Uterus (tissue), 4 donors: ENCODE results near the gene AKNA. TPM values are rescaled to one million over a fixed set of nuclear protein-coding genes. Genes with fewer than 3 reads are reported as not detected.

Experiments
- DNase-seq, 2 donors: peaks; one replicate each; pipeline ENCODE4 v3.0.0-alpha.2; 2019 to 2020
- H3K27ac ChIP-seq, 2 donors: fragments of 200-600 bp; sonication (generic); 1 replicate in 1 of 2; 2 replicates in 1 of 2; pipeline ENCODE4 v1.5.1; 2016 to 2018
- H3K27me3 ChIP-seq, 2 donors: fragments of 200-600 bp; sonication (generic); one replicate each; pipeline ENCODE4 v1.5.1; 2018 to 2019; ENCODE audit warnings: control low read depth in 1 of 2
- H3K36me3 ChIP-seq, 2 donors: fragments of 200-600 bp; sonication (generic); one replicate each; pipeline ENCODE4 v1.5.1; 2019; ENCODE audit warnings: control low read depth in 1 of 2
- H3K4me1 ChIP-seq, 2 donors: fragments of 200-600 bp; sonication (generic); one replicate each; pipeline ENCODE4 v1.5.1; 2018 to 2019; ENCODE audit warnings: control low read depth in 1 of 2
- H3K4me3 ChIP-seq, 2 donors: fragments of 200-600 bp; sonication (generic); 1 replicate in 1 of 2; 2 replicates in 1 of 2; pipeline ENCODE4 v1.5.1; 2018 to 2019; ENCODE audit warnings: mild to moderate bottlenecking in 1 of 2
- H3K9me3 ChIP-seq, 2 donors: fragments of 200-600 bp; sonication (generic); one replicate each; pipeline ENCODE4 v1.5.1; 2019; ENCODE audit warnings: control low read depth in 1 of 2
- CTCF ChIP-seq, 4 experiments: fragments of 200-600 bp in 2 of 4; fragments of 450-650 bp in 2 of 4; sonication (generic) in 2 of 4; IDR thresholded peaks; one replicate each; pipeline ENCODE4 v1.5.1; 2016 to 2019; ENCODE audit warnings: antibody characterized with exemption in 4 of 4, mild to moderate bottlenecking in 2 of 4, moderate library complexity in 1 of 4
- POLR2A ChIP-seq, 2 donors: fragments of 450-650 bp; IDR thresholded peaks; one replicate each; pipeline ENCODE4 v1.6.1; 2016; ENCODE audit warnings: antibody characterized with exemption in 2 of 2, mild to moderate bottlenecking in 1 of 2, moderate library complexity in 1 of 2
- intact Hi-C: fragments of 100-400 bp; cut with DNase I; formaldehyde crosslinking; loops from one replicate; pipeline ENCODE4 v1.15.1; 2023; ENCODE audit warnings: low total_unique reads
- total RNA-seq, 4 donors: library from RNA; depleted of rRNA in 3 of 4; stranded (reverse); fragments of >200 nt in 3 of 4; gene quantifications; one replicate each; pipeline versions ENCODE4 v1.1.0 to v1.2.4, GENCODE V29; 2014 to 2023
- donor health status: DM: yes; HTN: yes; CAD: no.

The AKNA gene
- total RNA-seq, 4 donors from 2014 or later: 24.1 to 123 (median 34.3) TPM

GRCh38 chr9:114309096-114309495 lies 78.7 kb downstream of the AKNA start:
- Histone ChIP-seq H3K36me3 (no peaks in the 10 kb centered on the region), H3K27ac (no peak overlapping the region), H3K27me3 (no peaks in the 10 kb centered on the region), H3K9me3 (no peaks in the 10 kb centered on the region), H3K4me3 (no peak overlapping the region), H3K4me1 (no peaks in the 10 kb centered on the region)
- TF ChIP-seq CTCF (IDR thresholded peaks at IDR 0.05) (no peak), POLR2A (IDR thresholded peaks at IDR 0.05) (no peak)
- intact Hi-C loops: no loop called here
- DNase-seq: peak; percentile 8 to 10

GRCh38 chr9:114308361-114308950 lies 79.3 kb downstream of the AKNA start:
- Histone ChIP-seq H3K27me3 (no peaks in the 10 kb centered on the region), H3K36me3 (no peaks in the 10 kb centered on the region), H3K4me1 (no peaks in the 10 kb centered on the region), H3K27ac (no peak overlapping the region), H3K9me3 (no peaks in the 10 kb centered on the region), H3K4me3 (no peak overlapping the region)
- peak; percentile 8 to 11 for DNase-seq
- intact Hi-C loops: no loop called here
- TF ChIP-seq CTCF (IDR thresholded peaks at IDR 0.05) (no peak), POLR2A (IDR thresholded peaks at IDR 0.05) (no peak)

- no peaks in the 10 kb centered on the region for H3K4me1 ChIP-seq
- intact Hi-C loops: no loop called here
- peak in 1 of 2 donors; percentile 12 for DNase-seq
- TF ChIP-seq CTCF (IDR thresholded peaks at IDR 0.05) (no peak), POLR2A (IDR thresholded peaks at IDR 0.05) (no peak)
- H3K27ac ChIP-seq: no peak overlapping the region
- no peaks in the 10 kb centered on the region for H3K36me3 ChIP-seq
- H3K27me3 ChIP-seq: no peaks in the 10 kb centered on the region
- H3K9me3 ChIP-seq: no peaks in the 10 kb centered on the region
- no peak overlapping the region for H3K4me3 ChIP-seq
These were observed 79.9 kb downstream of the AKNA start for GRCh38 chr9:114307899-114308267.

- Histone ChIP-seq H3K4me3 (no peak overlapping the region), H3K27ac (peak overlapping the region; percentile 39 to 71), H3K4me1 (no peaks in the 10 kb centered on the region), H3K9me3 (no peaks in the 10 kb centered on the region), H3K27me3 (no peaks in the 10 kb centered on the region), H3K36me3 (no peaks in the 10 kb centered on the region)
- intact Hi-C loops: no loop called here
- DNase-seq: peak in 1 of 2 donors; percentile 12
- TF ChIP-seq CTCF (IDR thresholded peaks at IDR 0.05) (no peak), POLR2A (IDR thresholded peaks at IDR 0.05) (no peak)
These were observed 83.2 kb downstream of the AKNA start for GRCh38 chr9:114304416-114305188.

- Histone ChIP-seq H3K27ac (no peak overlapping the region), H3K9me3 (no peaks in the 10 kb centered on the region), H3K36me3 (no peaks in the 10 kb centered on the region), H3K4me1 (no peaks in the 10 kb centered on the region), H3K4me3 (no peak overlapping the region), H3K27me3 (no peaks in the 10 kb centered on the region)
- intact Hi-C loops: no loop called here
- DNase-seq: peak in 1 of 2 donors; percentile 10
- TF ChIP-seq CTCF (IDR thresholded peaks at IDR 0.05) (no peak), POLR2A (IDR thresholded peaks at IDR 0.05) (no peak)
These were observed 83.8 kb downstream of the AKNA start for GRCh38 chr9:114303977-114304376.
